TTC549 (cell line): ENCODE measurements around the gene ANKFN1.

ENCODE experiments used
- FAIRE-seq: peaks from 2 replicates; lab custom pipeline; 2012; peaks lifted over from hg19 to GRCh38; lab: Jason Lieb, UNC

Gene ANKFN1

DNA sequence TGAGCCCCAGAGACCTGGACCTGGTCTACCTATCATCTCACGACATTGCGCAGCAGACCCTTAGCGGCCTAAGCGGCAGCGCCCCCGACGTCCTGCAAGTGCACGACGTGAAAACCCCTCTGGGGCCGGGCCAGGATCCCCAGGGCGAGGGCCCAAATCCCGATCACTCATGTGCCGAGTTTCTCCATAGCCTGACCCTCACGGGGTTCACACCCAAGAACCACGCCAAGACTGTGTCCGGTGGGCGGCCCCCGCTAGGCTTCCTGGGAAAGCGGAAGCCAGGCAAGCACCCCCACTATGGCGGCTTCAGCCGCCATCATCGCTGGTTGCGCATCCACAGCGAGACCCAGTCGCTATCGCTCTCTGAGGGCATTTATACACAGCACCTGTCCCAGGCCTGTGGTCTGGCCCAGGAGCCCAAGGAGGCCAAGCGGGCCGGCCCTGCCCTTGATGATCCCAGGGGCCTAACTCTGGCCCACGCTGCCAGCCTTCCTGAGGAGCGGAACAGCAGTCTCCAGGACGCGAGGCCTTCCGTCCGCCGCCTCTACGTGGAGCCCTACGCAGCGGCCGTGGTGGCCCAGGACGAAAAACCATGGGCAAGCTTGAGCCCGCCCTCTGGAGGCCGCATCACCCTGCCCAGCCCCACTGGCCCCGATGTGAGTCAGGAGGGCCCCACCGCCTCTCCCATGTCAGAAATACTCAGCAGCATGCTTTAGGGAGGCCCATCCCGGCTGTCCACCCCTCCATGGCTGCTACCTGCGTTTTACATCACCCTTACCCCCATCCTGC is 357.5 kb downstream of the ANKFN1 start:
- no peak for FAIRE-seq

DNA sequence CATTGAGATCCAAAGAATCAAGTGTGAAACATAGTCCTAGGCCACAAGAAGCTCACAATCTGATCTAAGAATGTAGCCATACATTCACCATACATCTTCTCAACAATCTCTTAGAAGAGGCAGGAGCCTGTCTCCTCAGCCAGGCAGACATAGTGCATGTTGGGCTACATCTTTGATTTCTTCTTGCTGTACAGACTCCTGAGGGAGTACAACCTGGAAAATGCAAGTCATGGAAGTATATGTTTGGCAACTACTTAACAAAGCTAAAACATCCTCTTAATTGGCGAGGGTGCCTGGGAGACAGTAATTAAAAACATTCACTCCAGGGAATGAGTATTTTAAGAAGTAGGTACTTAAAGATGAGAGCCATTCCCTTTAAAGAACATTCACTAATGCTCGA is 361.0 kb downstream of the ANKFN1 start:
- FAIRE-seq: no peak

DNA sequence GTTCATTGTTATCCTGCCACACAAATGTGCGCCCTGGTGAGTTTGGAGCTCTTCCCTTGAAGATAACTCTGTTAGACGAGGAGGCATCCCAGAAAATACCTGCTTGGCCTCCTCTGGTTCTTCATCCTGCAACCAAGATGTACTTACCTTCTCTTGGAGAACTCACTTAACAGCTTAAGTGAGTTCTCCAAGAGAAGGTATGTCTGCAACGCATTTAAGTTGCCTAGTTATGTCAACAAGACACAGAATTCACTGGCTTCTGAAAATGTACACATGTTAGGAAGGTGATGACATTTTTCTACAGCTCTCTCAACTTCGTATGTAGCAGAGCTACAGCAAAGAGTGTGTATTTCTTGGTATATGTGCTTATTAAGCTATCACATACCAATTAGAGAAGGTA is 361.6 kb downstream of the ANKFN1 start:
- no peak for FAIRE-seq

DNA sequence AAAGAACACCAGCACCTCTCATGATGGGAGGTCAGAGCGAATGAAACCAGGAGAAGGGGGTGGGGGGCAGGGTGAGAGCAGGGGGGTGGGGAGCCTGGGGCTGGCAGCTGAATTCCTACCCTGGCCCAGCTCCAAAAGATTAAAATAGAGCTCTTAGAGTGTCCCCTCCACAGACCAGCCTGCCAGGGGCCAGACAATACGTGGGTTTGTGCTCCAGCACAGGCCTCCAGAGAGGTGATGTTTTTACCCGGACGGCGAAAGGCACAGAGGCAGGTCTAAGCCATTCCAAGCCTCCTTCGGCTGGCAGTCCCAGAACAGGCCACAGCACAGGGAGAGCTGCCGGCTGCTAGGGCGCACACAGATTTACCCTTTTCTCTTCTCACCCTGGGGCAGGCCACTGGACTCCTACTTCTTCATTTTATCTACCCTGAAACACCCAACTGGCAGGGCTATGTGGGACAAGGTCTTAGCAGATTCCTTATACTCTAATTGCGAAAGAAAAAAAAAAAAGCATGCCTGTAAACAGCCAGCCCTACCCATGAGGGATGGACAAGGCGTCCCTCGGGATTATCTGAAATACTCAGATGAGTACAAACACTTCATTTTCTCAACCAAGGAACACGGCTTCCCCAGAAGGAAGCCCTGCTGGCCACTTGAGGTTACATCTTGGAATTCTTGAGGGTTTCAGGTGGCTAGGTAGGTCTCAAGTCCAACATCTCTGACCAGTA is 368.3 kb downstream of the ANKFN1 start:
- no peak for FAIRE-seq

DNA sequence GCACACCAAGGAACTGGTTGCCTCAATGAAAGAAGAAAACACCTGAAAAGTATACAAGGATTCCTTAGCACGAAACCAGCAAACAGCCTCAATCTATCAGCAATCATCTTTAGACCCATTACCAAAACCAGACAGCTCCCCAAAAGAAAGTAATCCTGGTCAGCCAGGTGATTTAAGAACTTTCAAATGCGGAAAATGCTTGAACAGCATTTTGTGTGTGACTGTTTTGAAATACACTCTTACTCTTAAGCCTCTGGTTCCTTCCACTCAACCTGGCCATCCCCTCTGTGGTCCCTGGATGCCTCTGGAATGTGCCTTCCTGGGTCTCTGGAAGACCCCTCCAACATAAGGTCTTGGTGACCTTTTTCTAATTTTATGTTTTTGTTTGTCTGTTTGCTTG is 369.8 kb downstream of the ANKFN1 start:
- no peak for FAIRE-seq

DNA sequence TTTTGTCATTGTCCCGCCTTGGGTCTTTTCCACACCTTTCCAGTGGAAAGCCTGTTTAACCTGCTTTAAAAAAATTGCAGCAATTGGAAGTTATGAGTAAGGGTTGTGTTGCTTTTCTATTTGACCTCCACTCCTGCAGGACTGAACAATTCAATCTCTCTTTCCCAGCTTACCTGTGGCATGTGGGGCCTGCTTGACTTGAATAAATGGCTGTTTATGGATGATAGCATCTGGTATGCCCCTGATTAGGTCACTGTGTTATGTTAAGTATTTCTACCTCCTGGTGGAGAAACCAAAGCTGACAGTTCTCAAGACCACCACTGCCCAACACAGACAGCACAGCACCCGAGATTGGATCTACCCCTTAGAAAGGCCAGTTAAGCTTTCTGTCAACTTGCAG is 375.4 kb downstream of the ANKFN1 start:
- no peak for FAIRE-seq

DNA sequence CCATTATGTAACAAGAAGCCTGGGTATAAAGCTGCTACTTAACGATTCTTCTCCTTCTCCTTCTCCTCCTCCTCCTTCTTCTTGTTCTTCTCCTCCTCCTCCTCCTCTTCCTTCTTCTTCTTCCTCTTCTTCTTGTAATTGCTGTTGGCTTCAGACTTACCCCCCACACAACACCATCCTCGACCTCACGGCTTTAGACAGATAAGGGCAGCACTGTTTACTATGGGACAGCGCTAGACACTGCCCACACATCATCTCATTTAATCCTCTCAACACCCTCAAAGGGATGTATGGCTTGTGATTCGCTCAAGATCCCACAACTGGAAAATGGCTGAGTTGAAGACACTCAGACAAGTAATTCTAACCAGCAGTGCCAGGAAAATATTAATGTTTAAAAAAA is 379.7 kb downstream of the ANKFN1 start:
- FAIRE-seq: no peak

DNA sequence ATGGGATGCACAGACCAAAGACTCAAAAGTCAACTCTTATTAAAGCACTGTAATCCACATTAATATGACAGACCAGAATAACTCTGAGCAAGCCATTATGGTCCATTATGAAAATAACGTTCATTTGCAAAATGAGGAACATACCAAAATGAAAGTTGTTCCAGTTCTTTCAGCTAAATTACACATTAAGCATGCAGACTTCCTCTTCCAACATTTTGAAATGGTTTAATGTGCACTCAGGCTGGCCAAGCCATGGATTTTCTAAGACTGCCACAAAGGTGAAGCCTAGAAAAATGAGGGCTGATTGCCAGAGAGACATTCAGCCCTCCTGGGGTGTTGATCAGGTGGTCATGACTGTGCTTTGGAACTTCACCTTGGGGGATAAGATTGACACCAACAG is 383.5 kb downstream of the ANKFN1 start:
- no peak for FAIRE-seq

DNA sequence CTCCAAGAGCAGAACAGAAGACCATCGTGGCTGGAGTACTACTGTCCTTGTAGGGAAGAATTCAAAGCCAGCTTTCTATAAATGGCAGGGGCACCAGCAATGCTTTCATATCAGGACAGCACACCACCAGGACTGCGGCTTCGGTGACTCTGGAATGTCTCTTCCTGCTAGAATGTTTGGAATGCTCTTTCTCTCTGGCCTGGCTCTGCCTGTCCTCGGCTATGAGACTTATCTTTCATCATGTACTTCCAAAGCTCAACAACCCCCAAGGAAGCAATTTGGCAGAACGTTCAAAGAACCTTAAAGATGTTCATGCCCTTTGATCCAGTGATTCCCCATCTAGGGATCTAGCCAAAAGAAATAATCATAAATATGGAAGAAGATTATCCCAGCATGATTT is 387.6 kb downstream of the ANKFN1 start:
- FAIRE-seq: no peak

DNA sequence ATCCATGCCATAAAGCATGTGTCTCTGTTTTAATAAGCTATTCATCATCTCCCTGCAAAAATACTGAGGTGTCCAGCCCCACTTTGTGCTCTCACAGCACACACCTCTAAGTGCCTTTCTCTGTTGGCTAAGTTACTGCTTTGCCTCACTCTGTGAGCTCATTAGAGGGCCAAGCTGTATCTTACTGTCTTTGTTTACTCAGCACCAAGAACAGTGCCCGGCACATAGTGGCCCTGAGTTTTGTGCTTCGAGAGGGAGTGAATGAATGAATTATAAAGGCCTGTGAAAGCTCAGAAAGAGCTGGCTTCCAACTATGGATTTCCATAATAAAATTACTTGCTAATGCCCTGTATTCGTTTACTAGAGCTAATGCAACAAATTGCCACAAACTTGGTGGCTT is 390.0 kb downstream of the ANKFN1 start:
- no peak for FAIRE-seq

DNA sequence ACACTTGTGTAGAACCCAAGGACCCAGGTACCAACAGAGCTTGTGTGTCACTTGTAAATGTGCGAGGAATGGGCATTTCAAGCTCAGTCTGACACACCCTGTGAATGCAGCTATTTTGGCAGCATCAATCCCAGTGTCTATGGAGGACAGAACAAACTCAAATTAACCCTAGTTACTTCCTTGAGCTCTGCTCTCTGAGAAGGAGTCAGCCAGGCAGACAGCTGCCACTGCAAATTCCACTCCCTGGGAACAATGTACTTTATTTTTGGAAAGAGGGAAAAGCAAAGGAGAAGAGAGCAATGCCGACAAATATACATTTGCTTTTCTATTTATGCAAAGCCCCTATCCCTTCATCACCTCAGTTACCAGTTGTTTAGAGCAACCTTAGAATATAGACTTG is 391.8 kb downstream of the ANKFN1 start:
- FAIRE-seq: no peak

DNA sequence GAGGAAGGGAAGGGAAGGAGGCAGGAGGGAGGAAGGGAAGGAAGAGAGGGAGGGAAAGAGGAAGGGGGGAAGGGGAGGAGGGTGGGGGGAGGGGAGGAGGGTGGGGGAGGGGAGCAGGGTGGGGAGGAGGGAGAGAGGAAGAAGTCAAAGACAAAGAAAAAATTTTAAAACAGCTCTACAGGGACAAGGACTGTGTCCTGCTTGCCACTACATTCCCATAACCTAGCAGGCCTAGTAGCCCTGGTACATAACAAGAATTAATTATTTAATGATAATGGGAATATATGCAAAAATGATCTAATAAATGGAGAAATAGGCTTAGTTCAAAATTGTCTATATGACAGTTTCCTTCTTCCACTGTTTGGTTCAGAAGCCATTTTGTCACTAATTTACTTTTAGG is 392.7 kb downstream of the ANKFN1 start:
- FAIRE-seq: no peak

DNA sequence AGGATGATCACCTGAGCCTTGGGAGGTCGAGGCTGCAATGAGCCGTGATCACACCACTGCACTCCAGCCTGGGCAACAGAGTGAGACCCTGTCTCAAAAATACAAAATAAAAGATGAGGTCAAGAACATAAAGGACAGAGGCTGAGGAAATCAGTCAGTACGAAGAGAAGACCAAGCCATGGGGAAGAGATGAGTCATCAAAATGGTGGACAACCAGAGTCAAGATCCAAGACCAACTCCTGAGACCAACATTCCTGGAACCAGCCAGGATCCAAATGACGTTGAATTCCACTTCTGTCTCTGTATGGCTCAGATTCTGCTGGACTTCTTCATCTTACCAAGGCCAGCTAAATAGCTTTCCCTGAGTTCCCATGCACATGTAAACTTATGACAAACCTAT is 395.4 kb downstream of the ANKFN1 start:
- FAIRE-seq: no peak

DNA sequence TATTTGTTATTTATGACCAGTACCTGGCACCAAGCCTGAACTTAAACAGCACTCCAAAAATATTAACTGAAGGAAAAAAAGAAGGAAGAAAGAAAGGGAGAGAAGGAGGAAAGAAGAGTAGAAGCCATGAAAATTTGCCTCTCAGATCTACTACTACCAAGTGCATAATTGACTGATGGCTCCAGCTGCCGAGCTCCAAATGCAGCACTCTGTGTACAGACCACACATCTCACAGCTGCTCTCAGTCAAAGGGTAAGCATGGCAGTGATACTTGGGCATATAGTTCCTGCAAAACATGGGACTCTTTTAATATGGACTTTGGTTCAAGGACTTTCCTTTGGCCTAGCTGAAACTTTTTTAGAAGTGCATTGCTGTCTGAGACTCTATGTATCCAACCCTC is 396.2 kb downstream of the ANKFN1 start:
- no peak for FAIRE-seq

DNA sequence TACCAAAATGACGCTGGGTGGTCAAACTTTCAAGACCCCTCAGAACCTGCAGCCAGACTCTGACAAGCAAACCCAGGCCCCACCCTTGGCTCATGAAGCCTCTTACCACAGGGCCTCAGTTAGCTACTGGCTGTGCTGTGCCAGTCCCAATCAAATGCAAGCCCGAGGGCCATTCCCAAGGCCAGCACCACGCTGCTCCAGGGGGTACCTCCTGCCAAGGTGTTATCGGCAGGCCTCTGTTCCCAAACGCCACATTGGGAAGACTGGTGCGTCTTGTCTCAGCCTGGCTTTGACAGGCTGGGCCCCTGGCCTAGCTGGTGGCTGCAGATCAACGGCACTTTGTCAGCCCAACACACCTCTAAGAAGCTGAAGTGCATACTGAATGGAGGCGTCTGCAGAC is 404.4 kb downstream of the ANKFN1 start:
- no peak for FAIRE-seq

DNA sequence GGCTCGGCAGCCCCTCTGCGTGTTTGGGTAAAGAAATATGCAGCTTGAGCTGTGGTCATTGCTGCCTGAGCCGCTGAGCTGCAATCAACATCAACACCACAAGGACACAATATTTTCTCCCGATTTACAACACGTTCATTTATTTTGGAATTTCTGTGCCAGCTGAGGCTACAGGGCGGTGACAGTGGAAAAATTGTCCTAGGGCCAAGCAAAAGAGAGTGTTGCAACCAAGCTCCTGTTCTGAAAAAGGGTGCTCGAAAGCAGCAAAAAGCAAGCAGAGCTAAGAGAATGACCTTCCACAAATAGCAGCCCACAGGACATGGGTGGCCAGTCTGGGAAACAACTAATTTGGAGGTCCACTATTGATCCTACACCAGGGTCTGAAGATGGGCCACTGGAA is 404.8 kb downstream of the ANKFN1 start:
- FAIRE-seq: no peak
